GM12891 (cell line): Measurements from ENCODE around the gene GLB1L.
"Not testable (repeated sequence)": the region's sequence is repeated elsewhere in the genome, so short reads cannot be mapped to it uniquely, and the experiment has no call there.

Experiments
- DNase-seq: peaks from one replicate; pipeline ENCODE4 v3.0.0; 2011; ENCODE audit warnings: low spot score; ENCODE audit not compliant: insufficient read length
- FAIRE-seq: peaks from 2 replicates; lab custom pipeline; 2011; peaks lifted over from hg19 to GRCh38; lab: Jason Lieb, UNC
- PAX5 ChIP-seq: IDR thresholded peaks from 2 replicates; pipeline ENCODE4 v1.6.1; 2011; ENCODE audit warnings: low read length, moderate library complexity, mild to moderate bottlenecking; ENCODE audit not compliant: insufficient read depth, severe bottlenecking
- POLR2A ChIP-seq: IDR thresholded peaks from 2 replicates; pipeline ENCODE4 v1.6.1; 2011; ENCODE audit warnings: low read depth, low read length, control low read depth
- POLR2AphosphoS5 ChIP-seq: IDR thresholded peaks from 2 replicates; pipeline ENCODE4 v1.6.1; 2011; ENCODE audit warnings: low read depth, low read length, control low read depth
- POU2F2 ChIP-seq: IDR thresholded peaks from 2 replicates; pipeline ENCODE4 v1.6.1; 2011; ENCODE audit warnings: low read depth, mild to moderate bottlenecking, control low read depth, low read length, moderate library complexity
- SPI1 ChIP-seq: IDR thresholded peaks from 2 replicates; pipeline ENCODE4 v1.6.1; 2011; ENCODE audit warnings: low read depth, low read length, control low read depth
- TAF1 ChIP-seq: IDR thresholded peaks from 2 replicates; pipeline ENCODE4 v1.6.1; 2011; ENCODE audit warnings: low read depth, low read length, control low read depth

Gene GLB1L

GRCh38 chr2:219209236-219210195 is 35.7 kb downstream of the GLB1L start:
- FAIRE-seq (no peak), DNase-seq (no peak)
- TF ChIP-seq POU2F2: no peak
- TF ChIP-seq POLR2A: no peak
- TF ChIP-seq PAX5: no peak
- TF ChIP-seq SPI1: no peak
- TF ChIP-seq TAF1: no peak
- no peak for TF ChIP-seq POLR2AphosphoS5

DNA sequence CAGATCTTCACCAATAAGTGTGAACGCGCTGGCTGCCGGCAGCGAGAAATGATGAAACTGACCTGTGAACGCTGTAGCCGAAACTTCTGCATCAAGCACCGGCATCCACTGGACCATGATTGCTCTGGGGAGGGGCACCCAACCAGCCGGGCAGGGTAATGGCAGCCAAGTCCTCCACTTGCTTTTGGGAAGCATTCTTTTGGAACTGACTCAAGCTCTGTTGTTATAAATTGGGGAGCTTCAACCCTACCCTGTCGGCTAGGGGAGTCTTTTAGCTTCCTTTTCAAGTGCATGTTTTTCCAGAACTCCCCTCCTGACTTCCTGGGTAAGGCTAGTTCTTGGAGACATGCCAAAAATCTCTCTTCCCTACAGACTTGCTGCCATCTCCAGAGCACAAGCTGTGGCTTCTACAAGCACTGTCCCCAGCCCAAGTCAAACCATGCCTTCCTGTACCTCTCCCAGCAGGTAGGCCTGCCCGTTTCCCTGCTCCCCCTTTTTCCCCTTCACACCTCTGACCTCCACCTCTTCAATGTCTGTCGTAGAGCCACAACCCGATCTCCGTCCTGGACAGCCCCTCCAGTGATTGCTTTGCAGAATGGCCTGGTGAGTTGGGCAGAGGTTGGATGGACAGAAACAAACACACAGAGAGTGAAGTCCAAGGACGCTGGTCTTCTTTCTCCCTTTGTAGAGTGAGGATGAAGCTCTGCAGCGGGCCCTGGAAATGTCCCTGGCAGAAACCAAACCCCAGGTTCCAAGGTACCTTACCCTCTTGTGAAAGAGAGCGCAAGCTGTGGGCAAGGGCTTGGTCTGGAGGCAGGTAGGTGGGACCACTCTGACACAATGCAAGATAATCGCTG is 37.1 kb downstream of the GLB1L start:
- no peak for TF ChIP-seq PAX5
- FAIRE-seq (no peak), DNase-seq (no peak)

DNA sequence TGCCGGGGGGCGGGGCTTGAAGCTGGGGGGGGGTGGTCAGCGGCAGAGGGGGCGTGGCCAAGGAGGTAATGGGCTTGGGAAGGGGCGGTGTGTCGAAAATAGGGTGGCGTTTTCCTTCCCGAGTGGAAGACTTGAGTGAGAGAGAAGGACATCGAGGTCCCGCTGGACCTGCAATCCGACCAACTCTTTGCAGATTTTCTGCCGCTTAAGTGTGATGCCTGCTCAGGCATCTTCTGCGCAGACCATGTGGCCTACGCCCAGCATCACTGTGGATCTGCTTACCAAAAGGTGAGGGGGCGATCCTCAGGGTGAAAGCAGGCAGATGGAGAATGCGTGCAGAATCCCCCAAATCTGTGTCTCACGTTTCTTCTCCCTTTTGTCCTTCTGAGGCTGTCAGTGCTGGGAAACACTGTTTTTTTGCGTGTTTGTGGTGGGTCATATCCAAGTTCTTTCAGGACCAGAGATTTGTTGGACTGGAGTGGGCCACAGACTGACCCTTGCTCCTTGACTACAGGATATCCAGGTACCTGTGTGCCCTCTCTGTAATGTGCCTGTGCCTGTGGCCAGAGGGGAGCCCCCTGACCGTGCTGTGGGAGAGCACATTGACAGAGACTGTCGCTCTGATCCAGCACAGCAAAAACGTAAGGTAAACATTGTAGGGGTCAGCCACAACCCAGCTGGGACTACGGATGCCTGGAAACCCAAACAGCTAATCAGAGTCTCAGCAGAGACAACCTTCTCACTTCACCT is 37.9 kb downstream of the GLB1L start:
- DNase-seq: no peak
- no peak for FAIRE-seq
- TF ChIP-seq POLR2A (no peak), TAF1 (no peak), PAX5 (no peak), SPI1 (no peak), POLR2AphosphoS5 (no peak), POU2F2 (no peak)

GRCh38 chr2:219206328-219207133 is 38.7 kb downstream of the GLB1L start, which contains the start of gene ZFAND2B:
ZFAND2B (plus strand) TSS chr2:219206782; CDS start chr2:219206988, 206 bp downstream.
- peak; percentile 96 for FAIRE-seq
- no peak for TF ChIP-seq SPI1
- TF ChIP-seq PAX5: peak; percentile 10
- peak; percentile 92 for TF ChIP-seq TAF1
- TF ChIP-seq POU2F2: peak; percentile 74
- TF ChIP-seq POLR2A: peak; percentile 96
- peak; percentile 96 for TF ChIP-seq POLR2AphosphoS5

GRCh38 chr2:219205981-219206327 is 39.3 kb downstream of the GLB1L start:
- FAIRE-seq: no peak
- DNase-seq: no peak
- no peak for TF ChIP-seq POLR2A
- no peak for TF ChIP-seq POLR2AphosphoS5
- no peak for TF ChIP-seq SPI1
- TF ChIP-seq TAF1: no peak
- TF ChIP-seq PAX5: no peak
- TF ChIP-seq POU2F2: no peak

More at GRCh38 chr2:219206328-219207133, 38.7 kb downstream of the GLB1L start, which contains the start of gene ZFAND2B:
- DNase-seq: peak; percentile 99

DNA sequence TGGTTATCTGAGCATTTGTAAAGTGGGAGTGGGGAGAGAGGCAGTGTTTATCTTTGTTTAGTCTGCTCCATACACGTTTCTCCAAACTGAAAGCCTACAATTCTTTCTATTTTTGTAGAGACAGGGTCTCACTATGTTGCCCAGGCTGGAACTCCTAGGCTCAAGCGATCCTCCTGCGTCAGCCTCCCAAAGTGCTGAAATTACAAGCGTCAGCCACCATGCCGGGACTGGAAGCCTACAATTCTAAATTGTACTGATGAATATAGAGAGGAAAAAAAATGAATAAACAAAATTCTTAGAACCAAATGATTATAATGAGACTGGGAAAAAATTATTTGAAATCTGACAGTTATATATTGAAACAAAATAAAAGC is 40.1 kb downstream of the GLB1L start:
- DNase-seq: no peak
- no peak for FAIRE-seq
- TF ChIP-seq SPI1 (no peak), TAF1 (no peak), PAX5 (no peak), POU2F2 (no peak), POLR2A (no peak), POLR2AphosphoS5 (no peak)

DNA sequence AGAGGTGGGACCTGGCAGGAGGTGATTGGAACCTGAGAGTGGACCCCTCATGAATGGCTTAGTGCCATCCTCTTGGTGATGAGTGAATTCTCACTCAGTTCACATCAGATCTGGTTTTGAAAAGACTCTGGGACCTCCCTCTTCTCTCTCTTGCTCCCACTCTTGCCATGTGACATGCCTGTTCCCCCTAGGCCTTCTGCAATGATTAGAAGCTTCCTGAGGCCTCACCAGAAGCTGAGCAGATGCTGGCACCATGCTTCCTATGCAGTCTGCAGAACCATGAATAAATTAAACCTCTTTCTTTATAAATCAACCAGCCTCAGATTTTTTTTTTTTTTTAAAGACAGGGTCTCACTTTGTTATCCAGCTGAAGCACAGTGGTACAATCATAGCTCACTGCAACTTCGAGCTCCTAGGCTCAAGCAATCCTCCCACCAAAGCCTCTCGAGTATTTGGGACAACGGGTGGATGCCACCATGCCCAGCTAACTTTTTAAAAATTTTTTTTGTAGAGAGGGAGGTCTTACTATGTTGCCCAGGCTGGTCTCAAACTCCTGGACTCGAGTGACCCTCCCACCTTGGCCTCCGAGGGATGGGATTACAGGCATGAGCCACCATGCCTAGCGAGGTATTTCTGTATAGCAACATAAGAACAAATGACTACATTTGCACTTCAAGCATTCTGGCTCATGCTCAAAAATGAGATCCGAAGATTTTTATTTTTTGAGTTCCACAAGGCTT is 40.6 kb downstream of the GLB1L start:
- DNase-seq: no peak
- no peak for FAIRE-seq
- TF ChIP-seq SPI1: no peak
- TF ChIP-seq POU2F2: no peak
- TF ChIP-seq TAF1: no peak
- TF ChIP-seq POLR2AphosphoS5: no peak
- no peak for TF ChIP-seq POLR2A
- no peak for TF ChIP-seq PAX5

DNA sequence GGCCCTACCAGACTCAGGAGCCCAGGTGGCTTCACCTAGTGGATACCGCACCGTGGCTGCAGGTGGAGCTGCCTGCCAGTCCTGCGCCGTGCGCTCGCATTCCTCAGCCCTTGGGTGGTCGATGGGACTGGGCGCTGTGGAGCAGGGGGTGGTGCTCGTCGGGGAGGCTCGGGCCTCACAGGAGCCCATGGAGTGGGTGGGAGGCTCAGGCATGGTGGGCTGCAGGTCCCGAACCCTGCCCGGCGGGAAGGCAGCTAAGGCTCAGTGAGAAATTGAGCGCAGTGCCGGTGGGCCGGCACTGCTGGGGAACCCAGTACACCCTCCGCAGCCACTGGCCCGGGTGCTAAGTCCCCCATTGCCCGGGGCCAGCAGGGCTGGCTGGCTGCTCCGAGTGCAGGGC is 43.9 kb downstream of the GLB1L start:
- not testable (repeated sequence) for FAIRE-seq, DNase-seq

DNA sequence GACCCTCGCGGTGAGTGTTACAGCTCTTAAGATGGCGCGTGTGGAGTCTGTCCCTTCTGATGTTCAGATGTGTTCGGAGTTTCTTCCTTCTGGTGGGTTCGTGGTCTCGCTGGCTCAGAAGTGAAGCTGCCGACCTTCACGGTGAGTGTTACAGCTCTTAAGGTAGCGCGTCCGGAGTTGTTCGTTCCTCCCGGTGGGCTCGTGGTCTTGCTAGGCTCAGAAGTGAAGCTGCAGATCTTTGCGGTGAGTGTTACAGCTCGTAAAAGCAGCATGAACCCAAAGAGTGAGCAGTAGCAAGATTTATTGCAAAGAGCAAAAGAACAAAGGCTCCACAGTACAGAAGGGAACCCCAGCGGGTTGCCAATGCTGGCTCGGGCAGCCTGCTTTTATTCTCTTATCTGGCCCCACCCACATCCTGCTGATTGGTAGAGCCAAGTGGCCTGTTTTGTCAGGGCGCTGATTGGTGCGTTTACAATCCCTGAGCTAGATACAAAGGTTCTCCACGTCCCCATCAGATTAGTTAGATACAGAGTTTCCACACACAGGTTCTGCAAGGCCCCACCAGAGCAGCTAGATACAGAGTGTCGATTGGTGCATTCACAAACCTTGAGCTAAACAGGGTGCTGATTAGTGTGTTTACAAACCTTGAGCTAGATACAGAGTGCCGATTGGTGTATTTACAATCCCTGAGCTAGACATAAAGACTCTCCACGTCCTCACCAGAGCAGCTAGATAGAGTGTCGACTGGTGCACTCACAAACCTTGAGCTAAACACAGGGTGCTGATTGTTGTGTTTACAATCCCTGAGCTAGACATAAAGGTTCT is 44.5 kb downstream of the GLB1L start:
- DNase-seq, FAIRE-seq: not testable (repeated sequence)
